ENCODE data around the gene HMGA1.
"Not testable (repeated sequence)": the region's sequence is repeated elsewhere in the genome, so short reads cannot be mapped to it uniquely, and the experiment has no call there.

HMGA1 gene

GRCh38 chr6:34240329-34241248, 3.9 kb downstream of the HMGA1 start:
- H3K36me3 ChIP-seq (ENCODE audit: control insufficient read depth, insufficient read depth, low read length), result peaks cover 40% of the 10 kb centered on the region

GRCh38 chr6:34241351-34242215, 4.9 kb downstream of the HMGA1 start:
- peaks cover 40% of the 10 kb centered on the region for H3K36me3 ChIP-seq (ENCODE audit: control insufficient read depth, insufficient read depth, low read length)
- no peak overlapping the region for H3K27ac ChIP-seq (ENCODE audit: insufficient read depth, low read depth, low read length, poor library complexity, severe bottlenecking)
- 92 to 94% methylated on average over 13 of the region's 13 CpGs for WGBS, 2 experiments

More at GRCh38 chr6:34240329-34241248, 3.9 kb downstream of the HMGA1 start:
- Histone ChIP-seq H3K4me3 (ENCODE audit: insufficient read depth, low read depth, low read length) (peak overlapping the region; percentile 94), H3K27me3 (ENCODE audit: control insufficient read depth, insufficient read depth, low read length, poor library complexity, severe bottlenecking) (no peaks in the 10 kb centered on the region), H3K9me3 (ENCODE audit: control insufficient read depth, low read length) (no peaks in the 10 kb centered on the region), H3K27ac (ENCODE audit: insufficient read depth, low read depth, low read length, poor library complexity, severe bottlenecking) (peak overlapping the region; percentile 26), H3K4me1 (ENCODE audit: control insufficient read depth, insufficient read depth, low read length) (peaks cover 25% of the 10 kb centered on the region)
- WGBS, 2 experiments, result 92 to 93% methylated on average over 21 to 22 of the region's 22 CpGs

GRCh38 chr6:34242252-34243130, 5.8 kb downstream of the HMGA1 start:
- H3K4me3 ChIP-seq (ENCODE audit: insufficient read depth, low read depth, low read length), result no peak overlapping the region
- H3K9me3 ChIP-seq (ENCODE audit: control insufficient read depth, low read length), result no peaks in the 10 kb centered on the region
- no peak overlapping the region for H3K27ac ChIP-seq (ENCODE audit: insufficient read depth, low read depth, low read length, poor library complexity, severe bottlenecking)
- H3K4me1 ChIP-seq (ENCODE audit: control insufficient read depth, insufficient read depth, low read length), result peaks cover 30% of the 10 kb centered on the region
- WGBS, 2 experiments, result 95 to 96% methylated on average over 7 of the region's 7 CpGs
- peaks cover 40% of the 10 kb centered on the region for H3K36me3 ChIP-seq (ENCODE audit: control insufficient read depth, insufficient read depth, low read length)
- H3K27me3 ChIP-seq (ENCODE audit: control insufficient read depth, insufficient read depth, low read length, poor library complexity, severe bottlenecking), result no peaks in the 10 kb centered on the region

More at GRCh38 chr6:34241351-34242215, 4.9 kb downstream of the HMGA1 start:
- no peak overlapping the region for H3K4me3 ChIP-seq (ENCODE audit: insufficient read depth, low read depth, low read length)
- no peaks in the 10 kb centered on the region for H3K9me3 ChIP-seq (ENCODE audit: control insufficient read depth, low read length)
- no peaks in the 10 kb centered on the region for H3K27me3 ChIP-seq (ENCODE audit: control insufficient read depth, insufficient read depth, low read length, poor library complexity, severe bottlenecking)
- H3K4me1 ChIP-seq (ENCODE audit: control insufficient read depth, insufficient read depth, low read length), result peaks cover 27% of the 10 kb centered on the region

- 97 to 98% methylated on average over 5 of the region's 5 CpGs for WGBS, 2 experiments
- peaks cover 37% of the 10 kb centered on the region for H3K4me1 ChIP-seq (ENCODE audit: control insufficient read depth, insufficient read depth, low read length)
- no peaks in the 10 kb centered on the region for H3K9me3 ChIP-seq (ENCODE audit: control insufficient read depth, low read length)
- H3K4me3 ChIP-seq (ENCODE audit: insufficient read depth, low read depth, low read length), result no peak overlapping the region
- no peak overlapping the region for H3K27ac ChIP-seq (ENCODE audit: insufficient read depth, low read depth, low read length, poor library complexity, severe bottlenecking)
- H3K27me3 ChIP-seq (ENCODE audit: control insufficient read depth, insufficient read depth, low read length, poor library complexity, severe bottlenecking), result no peaks in the 10 kb centered on the region
- H3K36me3 ChIP-seq (ENCODE audit: control insufficient read depth, insufficient read depth, low read length), result peaks cover 40% of the 10 kb centered on the region
These were observed 6.6 kb downstream of the HMGA1 start for GRCh38 chr6:34243131-34243771.

- Histone ChIP-seq H3K27me3 (ENCODE audit: control insufficient read depth, insufficient read depth, low read length, poor library complexity, severe bottlenecking) (no peaks in the 10 kb centered on the region), H3K9me3 (ENCODE audit: control insufficient read depth, low read length) (no peaks in the 10 kb centered on the region), H3K36me3 (ENCODE audit: control insufficient read depth, insufficient read depth, low read length) (peaks cover 40% of the 10 kb centered on the region), H3K4me3 (ENCODE audit: insufficient read depth, low read depth, low read length) (no peak overlapping the region), H3K27ac (ENCODE audit: insufficient read depth, low read depth, low read length, poor library complexity, severe bottlenecking) (peak overlapping the region; percentile 67), H3K4me1 (ENCODE audit: control insufficient read depth, insufficient read depth, low read length) (peaks cover 36% of the 10 kb centered on the region)
- WGBS, 2 experiments, result 84% methylated on average over 16 to 19 of the region's 19 CpGs
These were observed 7.5 kb downstream of the HMGA1 start for GRCh38 chr6:34243901-34244884.

- Histone ChIP-seq H3K4me1 (ENCODE audit: control insufficient read depth, insufficient read depth, low read length) (peaks cover 26% of the 10 kb centered on the region), H3K36me3 (ENCODE audit: control insufficient read depth, insufficient read depth, low read length) (peaks cover 38% of the 10 kb centered on the region)
- not testable (repeated sequence) for H3K27ac ChIP-seq (ENCODE audit: insufficient read depth, low read depth, low read length, poor library complexity, severe bottlenecking); H3K4me3 ChIP-seq (ENCODE audit: insufficient read depth, low read depth, low read length); H3K27me3 ChIP-seq (ENCODE audit: control insufficient read depth, insufficient read depth, low read length, poor library complexity, severe bottlenecking); H3K9me3 ChIP-seq (ENCODE audit: control insufficient read depth, low read length)
- 92 to 93% methylated on average over 10 to 12 of the region's 13 CpGs for WGBS, 2 experiments
These were observed 8.5 kb downstream of the HMGA1 start for GRCh38 chr6:34245032-34245760.

- 77 to 84% methylated on average over 5 to 7 of the region's 7 CpGs for WGBS, 2 experiments
- Histone ChIP-seq H3K36me3 (ENCODE audit: control insufficient read depth, insufficient read depth, low read length) (peaks cover 32% of the 10 kb centered on the region), H3K4me1 (ENCODE audit: control insufficient read depth, insufficient read depth, low read length) (peaks cover 20% of the 10 kb centered on the region)
These were observed 9.1 kb downstream of the HMGA1 start for GRCh38 chr6:34245761-34246140.

GRCh38 chr6:34246249-34246562, 9.5 kb downstream of the HMGA1 start:
- H3K36me3 ChIP-seq (ENCODE audit: control insufficient read depth, insufficient read depth, low read length), result peaks cover 28% of the 10 kb centered on the region
- peaks cover 16% of the 10 kb centered on the region for H3K4me1 ChIP-seq (ENCODE audit: control insufficient read depth, insufficient read depth, low read length)
- WGBS, 2 experiments, result 32 to 48% methylated on average over 1 to 2 of the region's 2 CpGs
- no peaks in the 10 kb centered on the region for H3K9me3 ChIP-seq (ENCODE audit: control insufficient read depth, low read length)
- no peaks in the 10 kb centered on the region for H3K27me3 ChIP-seq (ENCODE audit: control insufficient read depth, insufficient read depth, low read length, poor library complexity, severe bottlenecking)
- peak overlapping the region; percentile 50 for H3K27ac ChIP-seq (ENCODE audit: insufficient read depth, low read depth, low read length, poor library complexity, severe bottlenecking)
- no peak overlapping the region for H3K4me3 ChIP-seq (ENCODE audit: insufficient read depth, low read depth, low read length)

More at GRCh38 chr6:34245761-34246140, 9.1 kb downstream of the HMGA1 start:
- H3K4me3 ChIP-seq (ENCODE audit: insufficient read depth, low read depth, low read length); H3K27me3 ChIP-seq (ENCODE audit: control insufficient read depth, insufficient read depth, low read length, poor library complexity, severe bottlenecking); H3K27ac ChIP-seq (ENCODE audit: insufficient read depth, low read depth, low read length, poor library complexity, severe bottlenecking); H3K9me3 ChIP-seq (ENCODE audit: control insufficient read depth, low read length): not testable (repeated sequence)
